Activated naive CD4-positive, alpha-beta T cell treated with anti-CD3 and anti-CD28 coated beads, Interleukin-2, amount 50 U/mL, for 24 hours (primary cell): ENCODE measurements around the gene CETP.
"Not testable (repeated sequence)": the region's sequence is repeated elsewhere in the genome, so short reads cannot be mapped to it uniquely, and the experiment has no call there.

ENCODE experiments used
- H3K27ac Mint-ChIP-seq: one replicate; pipeline ENCODE4 v1.8.0; 2021; ENCODE audit warnings: mild to moderate bottlenecking, mixed read lengths
- H3K27me3 Mint-ChIP-seq: one replicate; pipeline ENCODE4 v1.8.0; 2021; ENCODE audit warnings: mixed read lengths
- H3K36me3 Mint-ChIP-seq: one replicate; pipeline ENCODE4 v1.8.0; 2021; ENCODE audit warnings: mixed read lengths
- H3K4me1 Mint-ChIP-seq: one replicate; pipeline ENCODE4 v1.8.0; 2021; ENCODE audit warnings: mixed read lengths
- H3K4me3 Mint-ChIP-seq: one replicate; pipeline ENCODE4 v1.8.0; 2021; ENCODE audit warnings: mild to moderate bottlenecking, mixed read lengths
- H3K9me3 Mint-ChIP-seq: one replicate; pipeline ENCODE4 v1.8.0; 2021; ENCODE audit warnings: mixed read lengths

The CETP gene

DNA sequence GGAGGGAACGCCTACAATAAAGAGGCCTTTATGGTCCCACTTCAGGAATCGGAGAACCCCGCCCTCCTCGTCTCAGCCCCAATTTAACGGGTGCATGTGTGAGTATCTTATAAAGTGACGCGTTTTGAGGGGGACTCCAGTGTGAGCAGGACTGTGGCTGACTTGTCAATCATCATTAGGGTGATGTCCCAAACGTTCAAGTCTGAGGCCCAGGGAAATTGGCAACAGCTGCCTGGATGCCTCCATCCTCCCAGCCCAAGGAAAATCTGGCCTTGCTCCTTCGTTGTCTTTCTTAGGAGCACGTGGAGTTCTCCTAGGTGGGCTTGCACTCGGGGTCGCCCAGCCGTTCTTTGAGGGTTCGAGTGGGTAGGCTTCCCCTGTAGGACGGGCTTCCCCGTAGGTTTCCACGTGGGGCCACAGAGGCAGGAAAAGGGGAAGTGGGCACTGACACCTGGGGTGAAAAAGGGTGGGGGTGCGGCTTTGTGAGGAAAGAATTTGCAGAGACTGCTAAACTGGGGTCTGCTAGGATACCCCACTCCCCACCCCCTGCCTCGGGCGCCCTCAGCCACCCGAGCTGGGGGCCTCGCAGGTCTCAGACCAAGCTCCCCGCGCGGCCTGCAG is 30.4 kb upstream of the CETP start:
- peak overlapping the region; percentile 73 for H3K4me3 Mint-ChIP-seq
- no peaks in the 10 kb centered on the region for H3K27me3 Mint-ChIP-seq
- H3K27ac Mint-ChIP-seq, result peak overlapping the region; percentile 99
- H3K36me3 Mint-ChIP-seq, result peaks cover 23% of the 10 kb centered on the region
- H3K4me1 Mint-ChIP-seq, result peaks cover 31% of the 10 kb centered on the region
- no peaks in the 10 kb centered on the region for H3K9me3 Mint-ChIP-seq

DNA sequence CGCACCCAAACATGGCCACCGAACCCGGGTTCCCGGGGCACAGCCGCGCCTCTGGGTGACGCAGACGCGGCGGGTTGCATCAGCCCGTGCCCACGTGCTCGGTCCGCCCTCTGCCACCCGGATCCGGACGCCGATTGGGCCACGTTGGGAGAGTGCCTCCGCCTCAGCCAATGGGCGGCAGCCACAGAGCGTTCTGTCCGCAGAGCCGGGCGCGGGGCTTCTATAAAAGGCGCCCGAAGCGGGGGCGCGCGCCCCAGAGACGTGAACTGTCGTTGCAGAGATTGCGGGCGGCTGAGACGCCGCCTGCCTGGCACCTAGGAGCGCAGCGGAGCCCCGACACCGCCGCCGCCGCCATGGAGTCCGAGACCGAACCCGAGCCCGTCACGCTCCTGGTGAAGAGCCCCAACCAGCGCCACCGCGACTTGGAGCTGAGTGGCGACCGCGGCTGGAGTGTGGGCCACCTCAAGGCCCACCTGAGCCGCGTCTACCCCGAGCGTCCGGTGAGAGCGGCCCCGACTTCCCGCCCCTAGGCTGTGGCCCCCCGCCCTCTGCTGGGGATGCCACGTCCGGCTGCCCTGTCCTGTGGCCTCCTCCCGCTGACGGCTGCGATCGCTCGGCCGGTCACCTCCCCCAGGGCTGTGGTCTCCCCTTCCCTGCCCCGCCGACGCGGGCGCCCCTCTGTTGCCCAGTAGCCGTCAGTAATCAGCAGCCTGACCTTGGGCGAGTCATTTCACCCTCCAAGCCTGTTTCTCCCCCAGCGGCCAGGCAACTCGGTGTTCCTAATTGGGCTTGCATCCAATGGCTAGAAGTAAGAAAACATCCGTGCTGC is 29.6 kb upstream of the CETP start, which contains the start of gene HERPUD1:
TSS of gene HERPUD1 (plus strand) at position 251 of the 829 bp plus-strand sequence. CDS start at position 354, 103 bp downstream.
- Mint-ChIP-seq H3K9me3 (no peaks in the 10 kb centered on the region), H3K27ac (peak within 1 kb of the TSS; percentile 99), H3K36me3 (peaks cover 29% of the 10 kb centered on the region), H3K27me3 (no peaks in the 10 kb centered on the region), H3K4me1 (peaks cover 39% of the 10 kb centered on the region), H3K4me3 (peak within 1 kb of the TSS; percentile 93)

DNA sequence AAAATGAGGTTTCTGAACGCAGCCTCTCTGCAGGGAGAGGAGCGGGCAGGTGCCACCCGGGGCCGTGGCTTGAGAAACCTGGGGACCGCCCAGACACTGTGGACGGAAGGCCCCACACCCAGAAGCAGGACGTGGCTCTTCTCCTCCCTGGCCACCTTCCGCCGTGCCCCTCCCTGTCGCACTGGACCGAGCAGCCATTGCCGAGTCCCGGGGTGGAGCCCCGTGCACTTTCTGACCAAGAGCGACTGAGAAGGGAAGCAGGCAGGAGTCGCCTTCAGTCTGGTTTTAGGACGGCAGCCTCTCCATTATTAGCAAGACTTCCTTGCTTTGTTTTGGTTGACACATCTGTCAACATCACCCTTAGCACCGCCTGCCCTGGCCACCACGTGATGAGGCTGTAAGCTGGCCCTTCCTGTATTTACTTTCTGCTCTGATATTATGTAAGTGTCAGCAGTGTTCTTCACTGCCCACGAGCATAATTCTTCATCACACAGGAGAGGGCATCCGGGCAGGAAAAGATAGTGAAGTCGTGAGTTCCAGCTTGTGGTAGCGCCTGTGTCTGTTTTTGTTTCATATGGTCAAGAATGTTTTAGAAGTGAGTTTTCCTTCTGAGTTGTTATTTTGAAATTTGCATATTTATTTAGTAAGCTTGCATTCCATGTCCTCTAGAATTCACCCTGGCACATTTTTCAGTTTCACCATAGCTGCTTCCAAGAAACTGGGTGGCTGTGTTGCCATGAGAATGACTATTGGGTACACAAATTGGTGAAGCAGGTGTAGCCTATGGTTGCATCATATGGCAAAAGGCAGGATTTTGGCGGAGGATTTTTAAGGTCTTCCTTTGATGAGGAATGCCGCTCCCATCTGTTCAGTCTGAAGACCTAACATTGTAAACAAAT is 28.8 kb upstream of the CETP start:
- peaks cover 46% of the 10 kb centered on the region for H3K4me1 Mint-ChIP-seq
- no peaks in the 10 kb centered on the region for H3K9me3 Mint-ChIP-seq
- no peaks in the 10 kb centered on the region for H3K27me3 Mint-ChIP-seq
- peaks cover 33% of the 10 kb centered on the region for H3K36me3 Mint-ChIP-seq
- peak overlapping the region; percentile 93 for H3K4me3 Mint-ChIP-seq
- peak overlapping the region; percentile 99 for H3K27ac Mint-ChIP-seq

DNA sequence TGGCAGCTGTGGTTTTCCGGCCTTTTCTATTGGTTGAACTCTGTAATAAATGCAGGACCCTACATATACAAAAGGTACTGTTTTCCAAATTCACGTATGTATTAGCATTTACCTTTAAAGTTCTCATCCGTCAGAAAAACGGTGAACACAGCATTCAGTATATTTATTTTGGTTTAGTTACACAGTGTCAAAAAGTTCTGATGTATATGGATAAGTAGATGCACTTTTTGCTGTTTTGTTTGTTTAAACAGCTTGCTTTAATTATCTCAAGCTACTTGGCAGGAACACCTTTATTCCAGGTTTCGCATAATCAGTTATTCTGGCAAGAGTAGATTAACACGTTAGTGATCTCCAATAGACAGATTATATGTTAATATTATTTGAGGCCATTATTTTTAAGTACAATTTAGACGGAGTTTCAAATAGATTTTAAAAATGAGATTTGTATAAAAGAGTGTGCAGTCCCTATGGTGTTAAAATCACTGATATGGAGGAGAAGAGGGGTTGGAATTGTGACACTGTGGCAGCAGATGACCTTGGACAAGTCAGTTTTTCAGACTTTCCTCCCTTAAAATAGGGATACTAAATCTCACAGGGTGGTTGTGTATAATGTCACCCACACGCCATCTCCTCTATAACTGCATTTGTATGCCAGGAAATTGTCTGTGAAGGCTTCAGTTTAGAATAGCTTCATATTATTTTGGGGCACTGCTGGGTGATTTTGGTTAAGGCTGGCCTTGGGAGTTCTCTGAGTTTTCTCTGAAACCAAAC is 27.7 kb upstream of the CETP start:
- peak overlapping the region; percentile 93 for H3K4me3 Mint-ChIP-seq
- no peaks in the 10 kb centered on the region for H3K27me3 Mint-ChIP-seq
- peak overlapping the region; percentile 99 for H3K27ac Mint-ChIP-seq
- peaks cover 40% of the 10 kb centered on the region for H3K36me3 Mint-ChIP-seq
- no peaks in the 10 kb centered on the region for H3K9me3 Mint-ChIP-seq
- H3K4me1 Mint-ChIP-seq, result peaks cover 56% of the 10 kb centered on the region

GRCh38 chr16:56934599-56935145 is 27.1 kb upstream of the CETP start:
- not testable (repeated sequence) for H3K27me3 Mint-ChIP-seq, H3K9me3 Mint-ChIP-seq
- H3K36me3 Mint-ChIP-seq, result peaks cover 46% of the 10 kb centered on the region
- H3K4me1 Mint-ChIP-seq, result peaks cover 62% of the 10 kb centered on the region
- H3K4me3 Mint-ChIP-seq, result peak overlapping the region; percentile 93
- H3K27ac Mint-ChIP-seq, result peak overlapping the region; percentile 99

DNA sequence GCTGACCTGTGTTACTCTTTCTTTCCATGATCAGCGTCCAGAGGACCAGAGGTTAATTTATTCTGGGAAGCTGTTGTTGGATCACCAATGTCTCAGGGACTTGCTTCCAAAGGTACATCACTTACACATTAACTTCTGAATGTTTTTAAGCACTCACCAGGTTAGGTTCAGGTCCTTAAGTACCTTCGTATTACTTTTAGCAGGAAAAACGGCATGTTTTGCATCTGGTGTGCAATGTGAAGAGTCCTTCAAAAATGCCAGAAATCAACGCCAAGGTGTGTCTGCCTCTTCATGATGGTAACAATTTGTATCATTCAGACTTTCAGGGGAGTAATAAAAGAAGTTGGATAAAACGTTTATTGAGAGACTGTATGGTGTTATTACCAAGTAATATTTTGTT is 26.5 kb upstream of the CETP start:
- H3K27me3 Mint-ChIP-seq, result no peaks in the 10 kb centered on the region
- H3K27ac Mint-ChIP-seq, result peak overlapping the region; percentile 92
- peak overlapping the region; percentile 93 for H3K4me3 Mint-ChIP-seq
- H3K9me3 Mint-ChIP-seq, result no peaks in the 10 kb centered on the region
- peaks cover 46% of the 10 kb centered on the region for H3K36me3 Mint-ChIP-seq
- peaks cover 68% of the 10 kb centered on the region for H3K4me1 Mint-ChIP-seq

- H3K4me3 Mint-ChIP-seq, result peak overlapping the region; percentile 93
These were observed 25.3 kb upstream of the CETP start for GRCh38 chr16:56936491-56936890.

DNA sequence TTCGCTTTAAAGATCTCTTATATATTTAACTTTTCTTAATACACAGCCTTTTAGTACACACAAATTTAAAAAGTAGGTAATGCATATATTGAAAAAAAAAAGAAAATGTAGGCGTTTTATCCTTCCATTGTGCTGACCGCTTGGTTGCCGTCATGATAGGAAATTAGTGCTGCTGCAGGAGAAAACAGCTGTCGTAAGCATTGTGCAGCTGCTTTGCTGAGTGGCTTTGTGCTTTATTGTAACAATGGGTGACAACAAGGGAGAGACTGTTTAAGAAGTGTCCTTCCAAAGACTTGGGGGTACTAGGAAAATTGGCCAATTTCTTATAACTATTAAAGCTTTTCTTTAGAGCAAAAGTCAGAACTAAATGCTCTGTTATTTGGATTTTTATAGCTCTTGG is 24.8 kb upstream of the CETP start:
- no peak overlapping the region for H3K27ac Mint-ChIP-seq
- peaks cover 60% of the 10 kb centered on the region for H3K4me1 Mint-ChIP-seq
- peak overlapping the region; percentile 93 for H3K4me3 Mint-ChIP-seq
- no peaks in the 10 kb centered on the region for H3K9me3 Mint-ChIP-seq
- H3K27me3 Mint-ChIP-seq, result no peaks in the 10 kb centered on the region
- peaks cover 49% of the 10 kb centered on the region for H3K36me3 Mint-ChIP-seq

More at GRCh38 chr16:56936491-56936890, 25.3 kb upstream of the CETP start:
- H3K27ac Mint-ChIP-seq, result peak overlapping the region; percentile 81
- H3K9me3 Mint-ChIP-seq, result no peaks in the 10 kb centered on the region
- peaks cover 46% of the 10 kb centered on the region for H3K36me3 Mint-ChIP-seq
- no peaks in the 10 kb centered on the region for H3K27me3 Mint-ChIP-seq
- H3K4me1 Mint-ChIP-seq, result peaks cover 60% of the 10 kb centered on the region

- H3K9me3 Mint-ChIP-seq, result no peaks in the 10 kb centered on the region
- peak overlapping the region; percentile 78 for H3K4me3 Mint-ChIP-seq
- no peaks in the 10 kb centered on the region for H3K27me3 Mint-ChIP-seq
- peaks cover 48% of the 10 kb centered on the region for H3K36me3 Mint-ChIP-seq
- peaks cover 66% of the 10 kb centered on the region for H3K4me1 Mint-ChIP-seq
- H3K27ac Mint-ChIP-seq, result peak overlapping the region; percentile 84
These were observed 22.9 kb upstream of the CETP start for GRCh38 chr16:56938664-56939513.

DNA sequence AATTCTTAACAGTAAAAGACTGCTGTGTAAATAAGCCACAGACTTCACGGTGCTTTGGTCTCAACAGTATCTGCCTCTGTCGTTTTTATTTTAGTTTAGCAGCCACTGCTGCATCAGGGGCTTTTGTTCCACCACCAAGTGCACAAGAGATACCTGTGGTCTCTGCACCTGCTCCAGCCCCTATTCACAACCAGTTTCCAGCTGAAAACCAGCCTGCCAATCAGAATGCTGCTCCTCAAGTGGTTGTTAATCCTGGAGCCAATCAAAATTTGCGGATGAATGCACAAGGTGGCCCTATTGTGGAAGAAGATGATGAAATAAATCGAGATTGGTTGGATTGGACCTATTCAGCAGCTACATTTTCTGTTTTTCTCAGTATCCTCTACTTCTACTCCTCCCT is 21.9 kb upstream of the CETP start:
- no peak overlapping the region for H3K4me3 Mint-ChIP-seq
- H3K4me1 Mint-ChIP-seq, result peaks cover 67% of the 10 kb centered on the region
- H3K27ac Mint-ChIP-seq, result peak overlapping the region; percentile 35

DNA sequence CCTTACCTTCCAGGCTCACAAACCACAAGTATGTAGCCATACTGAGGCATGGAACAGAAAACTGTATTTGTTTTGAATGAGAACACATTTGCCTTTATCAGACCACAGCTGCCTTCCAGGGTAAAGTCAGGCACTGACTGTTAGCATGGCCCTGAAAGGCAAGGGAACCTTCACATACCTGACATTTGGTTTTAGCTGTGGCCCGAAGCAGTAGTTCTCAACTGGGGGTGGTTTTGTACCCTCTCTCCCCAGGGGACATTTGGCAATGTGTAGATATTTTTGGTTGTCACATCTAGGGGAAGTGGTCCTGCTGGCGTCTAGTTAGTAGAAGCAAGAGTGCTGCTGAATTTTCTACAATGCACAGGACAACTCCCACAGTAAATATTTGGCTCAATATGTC is 20.7 kb upstream of the CETP start:
- H3K36me3 Mint-ChIP-seq, result peaks cover 35% of the 10 kb centered on the region
- H3K27me3 Mint-ChIP-seq, result no peaks in the 10 kb centered on the region
- peaks cover 62% of the 10 kb centered on the region for H3K4me1 Mint-ChIP-seq
- H3K27ac Mint-ChIP-seq, result peak overlapping the region; percentile 38
- no peaks in the 10 kb centered on the region for H3K9me3 Mint-ChIP-seq
- no peak overlapping the region for H3K4me3 Mint-ChIP-seq

More for the DNA sequence above, 21.9 kb upstream of the CETP start:
- H3K9me3 Mint-ChIP-seq, result no peaks in the 10 kb centered on the region
- H3K36me3 Mint-ChIP-seq, result peaks cover 44% of the 10 kb centered on the region
- no peaks in the 10 kb centered on the region for H3K27me3 Mint-ChIP-seq

GRCh38 chr16:56941856-56942331 is 19.9 kb upstream of the CETP start:
- Mint-ChIP-seq H3K9me3 (no peaks in the 10 kb centered on the region), H3K36me3 (peaks cover 31% of the 10 kb centered on the region), H3K4me3 (no peak overlapping the region), H3K27ac (peak overlapping the region; percentile 65), H3K27me3 (no peaks in the 10 kb centered on the region), H3K4me1 (peaks cover 58% of the 10 kb centered on the region)

DNA sequence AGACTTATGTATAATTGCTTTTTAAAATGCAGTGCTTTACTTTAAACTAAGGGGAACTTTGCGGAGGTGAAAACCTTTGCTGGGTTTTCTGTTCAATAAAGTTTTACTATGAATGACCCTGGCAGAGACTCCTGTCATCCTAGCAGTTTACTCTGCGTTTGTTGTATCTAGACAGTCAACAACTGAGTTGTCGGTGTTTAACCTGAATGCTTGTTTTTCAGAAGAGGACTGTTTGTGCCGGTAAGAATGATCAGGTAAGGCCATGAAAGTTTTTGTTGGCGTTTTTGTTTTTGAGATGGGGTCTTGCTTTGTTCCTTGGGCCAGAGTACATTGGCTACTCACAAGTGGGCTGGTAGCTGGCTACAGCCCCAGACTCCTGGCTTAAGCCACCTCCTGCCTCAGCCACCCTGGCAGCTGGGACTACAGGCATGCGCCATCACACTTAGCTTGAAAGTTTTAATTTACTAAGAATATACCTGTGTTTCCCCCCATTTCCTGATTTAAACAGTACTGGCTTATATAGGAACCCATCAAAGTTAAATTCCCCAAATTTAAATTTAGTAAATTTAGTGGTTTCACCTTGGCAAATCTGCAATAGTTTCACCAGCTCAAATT is 17.9 kb upstream of the CETP start:
- Mint-ChIP-seq H3K4me1 (peaks cover 41% of the 10 kb centered on the region), H3K27ac (peak overlapping the region; percentile 85), H3K4me3 (no peak overlapping the region), H3K27me3 (no peaks in the 10 kb centered on the region), H3K36me3 (peaks cover 20% of the 10 kb centered on the region), H3K9me3 (no peaks in the 10 kb centered on the region)
